GM18502 (cell line): ENCODE results near the gene STING1.
"Not testable (repeated sequence)": the region's sequence is repeated elsewhere in the genome, so short reads cannot be mapped to it uniquely, and the experiment has no call there.

Source experiments
- ATAC-seq: cut with Tn5 transposase; IDR thresholded peaks from one replicate; pipeline ENCODE4 v1.9.1; 2021; ENCODE audit warnings: mild to moderate bottlenecking; ENCODE audit not compliant: unreplicated experiment, poor library complexity

STING1 gene

GRCh38 chr5:139445325-139446170, 37.0 kb downstream of the STING1 start:
- ATAC-seq: no peak

GRCh38 chr5:139443831-139444453, 38.6 kb downstream of the STING1 start:
- no peak for ATAC-seq

GRCh38 chr5:139440416-139440815, 42.1 kb downstream of the STING1 start:
- ATAC-seq: not testable (repeated sequence)

- peak; percentile 88 for ATAC-seq
Observed at GRCh38 chr5:139439013-139439903, 43.3 kb downstream of the STING1 start, which contains the start of gene DNAJC18. Gene DNAJC18, minus strand, starts transcription at chr5:139439525. Its CDS starts 80 bp downstream, at chr5:139439445.

- ATAC-seq: no peak
Observed at GRCh38 chr5:139438707-139439012, 43.9 kb downstream of the STING1 start.

- ATAC-seq: no peak
Observed at GRCh38 chr5:139435676-139436075, 46.9 kb downstream of the STING1 start.

GRCh38 chr5:139431706-139432105, 50.9 kb downstream of the STING1 start:
- no peak for ATAC-seq

GRCh38 chr5:139430015-139430414, 52.5 kb downstream of the STING1 start:
- no peak for ATAC-seq

- ATAC-seq: no peak
Observed at GRCh38 chr5:139426203-139426885, 56.2 kb downstream of the STING1 start.
